Astrocyte of the spinal cord (primary cell): ENCODE data around the gene NRF1.

Experiments used
- DNase-seq: peaks from one replicate; pipeline ENCODE4 v3.0.0; 2011; ENCODE audit warnings: low read depth, low spot score
- H3K4me3 ChIP-seq: 2 replicates; pipeline ENCODE4 v1.5.1; 2011; ENCODE audit warnings: low read depth, mild to moderate bottlenecking, low read length, moderate library complexity
- CTCF ChIP-seq: IDR thresholded peaks from 2 replicates; pipeline ENCODE4 v1.5.1; 2012; ENCODE audit warnings: low read depth, mild to moderate bottlenecking, low read length, inconsistent platforms
- in situ Hi-C: cut with HindIII; loops from 2 replicates; pipeline ENCODE4 v1.10.0; 2017; ENCODE audit warnings: low sequenced_read_pairs

The NRF1 gene

GRCh38 chr7:129724796-129725195 is 113.3 kb downstream of the NRF1 start:
- H3K4me3 ChIP-seq: no peak overlapping the region
- DNase-seq: no peak
- no peak for TF ChIP-seq CTCF
- in situ Hi-C loops: no loop called here

- no peak for DNase-seq
- TF ChIP-seq CTCF: no peak
- in situ Hi-C loops: no loop called here
- H3K4me3 ChIP-seq: no peak overlapping the region
These were observed 117.5 kb downstream of the NRF1 start for GRCh38 chr7:129728875-129729467.

DNA sequence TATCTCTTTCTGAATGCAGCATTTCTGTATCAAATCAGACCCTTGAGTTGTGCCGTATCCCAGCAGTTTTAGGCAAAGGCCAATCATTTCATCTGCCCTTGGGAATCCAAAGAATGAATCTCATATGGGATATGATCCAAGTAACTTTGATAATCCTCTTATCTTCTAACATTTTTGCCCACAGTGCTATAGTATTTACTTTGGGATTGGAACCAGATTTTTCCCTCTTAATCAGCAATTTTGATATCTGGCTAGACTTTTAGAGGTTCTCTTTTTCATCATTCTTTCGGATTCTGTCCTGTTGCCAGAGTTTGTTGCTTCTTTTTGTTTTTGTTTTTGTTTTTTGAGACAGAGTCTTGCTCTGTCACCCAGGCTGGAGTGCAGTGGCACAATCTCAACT is 118.0 kb downstream of the NRF1 start:
- in situ Hi-C loops: no loop called here
- no peak for DNase-seq
- no peak overlapping the region for H3K4me3 ChIP-seq
- no peak for TF ChIP-seq CTCF

DNA sequence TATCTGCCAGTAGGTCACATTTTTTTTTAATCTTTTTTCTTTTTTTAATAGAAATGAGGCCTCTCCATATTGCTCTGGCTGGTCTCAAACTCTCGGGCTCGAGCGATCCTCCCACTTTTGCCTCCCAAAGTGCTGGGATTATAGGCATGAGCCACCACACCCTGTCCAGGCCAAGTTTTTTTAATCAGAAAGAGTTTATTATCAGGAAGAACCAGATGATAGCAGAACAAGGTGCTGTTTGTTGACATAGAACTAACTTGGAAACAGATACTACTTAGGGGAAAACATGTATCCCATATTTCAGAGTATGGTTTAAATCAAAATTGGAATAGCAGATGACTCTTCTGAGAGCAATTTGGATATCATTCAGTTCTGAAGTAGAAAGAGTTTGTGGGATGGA is 118.6 kb downstream of the NRF1 start:
- no peak for DNase-seq
- in situ Hi-C loops: no loop called here
- no peak for TF ChIP-seq CTCF
- no peak overlapping the region for H3K4me3 ChIP-seq

DNA sequence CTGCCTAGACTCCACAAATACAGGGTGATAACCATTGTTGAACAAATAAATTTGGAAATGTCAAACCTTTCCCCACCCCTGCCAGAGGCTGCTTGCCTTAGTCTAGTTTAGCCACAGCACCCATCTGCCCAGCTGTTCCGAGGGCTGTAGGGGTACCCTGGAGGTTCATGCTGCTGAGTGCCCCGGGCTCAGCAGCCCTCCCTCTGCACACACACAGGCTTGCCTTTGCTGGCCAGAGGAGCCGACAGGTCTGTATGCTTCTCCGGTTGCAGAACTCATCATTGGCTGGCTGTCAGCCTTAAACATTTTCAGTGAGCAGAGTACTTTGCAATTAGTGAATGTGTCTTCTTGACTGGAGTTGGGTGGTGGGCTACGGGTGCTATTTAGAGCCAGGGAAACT is 122.9 kb downstream of the NRF1 start:
- in situ Hi-C loops: no loop called here
- DNase-seq: no peak
- H3K4me3 ChIP-seq: no peak overlapping the region
- TF ChIP-seq CTCF: no peak

DNA sequence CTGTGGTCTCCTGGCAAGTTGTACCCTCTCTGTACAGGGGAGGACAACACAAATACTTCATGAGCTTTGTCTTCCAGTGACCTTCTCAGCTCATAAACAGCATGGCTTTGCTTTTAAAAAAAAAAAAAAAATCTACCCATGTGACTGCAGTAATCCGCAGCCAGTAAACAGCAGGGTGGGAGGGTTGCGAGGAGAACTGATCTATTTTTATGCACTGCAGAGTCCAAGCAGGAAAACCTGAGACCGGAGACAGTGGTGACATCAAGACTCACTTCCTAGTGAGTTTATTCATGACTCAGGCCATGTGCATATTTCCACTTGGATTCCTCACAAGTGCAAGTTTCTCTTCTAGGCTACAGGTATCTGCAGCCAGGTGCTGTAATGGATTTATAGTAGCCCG is 127.9 kb downstream of the NRF1 start:
- no peak overlapping the region for H3K4me3 ChIP-seq
- DNase-seq: peak; percentile 65
- in situ Hi-C loops: no loop called here
- no peak for TF ChIP-seq CTCF
